Right hindlimb (tissue), 1 donor: ENCODE measurements around the gene LCN10.
"Not testable (repeated sequence)": the region's sequence is repeated elsewhere in the genome, so short reads cannot be mapped to it uniquely, and the experiment has no call there.

Experiments used
- DNase-seq: peaks from one replicate; pipeline ENCODE4 v3.0.0-alpha.2; 2018

The LCN10 gene

GRCh38 chr9:136771907-136772415 lies 29.2 kb upstream of the LCN10 start:
- DNase-seq: no peak

GRCh38 chr9:136769710-136770191 lies 27.0 kb upstream of the LCN10 start:
- no peak for DNase-seq

- DNase-seq: peak; percentile 59
Observed at GRCh38 chr9:136766410-136767120, 23.8 kb upstream of the LCN10 start.

GRCh38 chr9:136765745-136766409 lies 23.1 kb upstream of the LCN10 start:
- not testable (repeated sequence) for DNase-seq

- DNase-seq: no peak
Observed at GRCh38 chr9:136765041-136765440, 22.3 kb upstream of the LCN10 start.

GRCh38 chr9:136764301-136764891 lies 21.7 kb upstream of the LCN10 start, which contains the start of gene LCN15:
Gene LCN15 (minus strand): TSS chr9:136764518. CDS start chr9:136764488, 30 bp downstream.
- no peak for DNase-seq

GRCh38 chr9:136763649-136764035 lies 20.9 kb upstream of the LCN10 start:
- DNase-seq: no peak

GRCh38 chr9:136762915-136763648 lies 20.3 kb upstream of the LCN10 start:
- peak; percentile 64 for DNase-seq

GRCh38 chr9:136762221-136762691 lies 19.5 kb upstream of the LCN10 start:
- DNase-seq: no peak

GRCh38 chr9:136761545-136761981 lies 18.8 kb upstream of the LCN10 start:
- no peak for DNase-seq

- not testable (repeated sequence) for DNase-seq
Observed at GRCh38 chr9:136760834-136761544, 18.2 kb upstream of the LCN10 start.

- no peak for DNase-seq
Observed at GRCh38 chr9:136760424-136760823, 17.7 kb upstream of the LCN10 start.

GRCh38 chr9:136759436-136760325 lies 16.9 kb upstream of the LCN10 start:
- DNase-seq: no peak

GRCh38 chr9:136759001-136759400 lies 16.3 kb upstream of the LCN10 start:
- DNase-seq: no peak

- no peak for DNase-seq
Observed at GRCh38 chr9:136757751-136758140, 15.0 kb upstream of the LCN10 start.

GRCh38 chr9:136757328-136757727 lies 14.6 kb upstream of the LCN10 start:
- DNase-seq: no peak

- no peak for DNase-seq
Observed at GRCh38 chr9:136756836-136757235, 14.1 kb upstream of the LCN10 start.

- DNase-seq: no peak
Observed at GRCh38 chr9:136756134-136756438, 13.3 kb upstream of the LCN10 start.

- not testable (repeated sequence) for DNase-seq
Observed at GRCh38 chr9:136755302-136756133, 12.8 kb upstream of the LCN10 start.

GRCh38 chr9:136754626-136755301 lies 12.0 kb upstream of the LCN10 start:
- no peak for DNase-seq
